HepG2 (cell line): ENCODE data around the gene SLC45A3. TPM values are rescaled to one million over a fixed set of nuclear protein-coding genes. Genes with fewer than 3 reads are reported as not detected.
A peak's percentile ranks its signal among the peaks of the same experiment; 100 is the strongest.

Experiments used
- ARID5B ChIP-seq: IDR thresholded peaks from 2 replicates; pipeline ENCODE4 v1.4.0; 2020; ENCODE audit warnings: mild to moderate bottlenecking, missing genetic modification reagents
- CEBPG ChIP-seq: IDR thresholded peaks from 2 replicates; pipeline ENCODE4 v1.6.1; 2016
- EED ChIP-seq: sonication (generic); formaldehyde crosslinking; IDR thresholded peaks from 2 replicates; pipeline ENCODE4 v1.5.0; 2020; ENCODE audit warnings: mild to moderate bottlenecking, missing genetic modification reagents
- FOXJ3 ChIP-seq: sonication (generic); formaldehyde crosslinking; IDR thresholded peaks from 2 replicates; pipeline ENCODE4 v1.4.0; 2020; ENCODE audit warnings: missing genetic modification reagents, mild to moderate bottlenecking, borderline replicate concordance
- GATAD2A ChIP-seq: IDR thresholded peaks from 2 replicates; pipeline ENCODE4 v1.6.1; 2016
- GLMP ChIP-seq: sonication (generic); formaldehyde crosslinking; IDR thresholded peaks from 2 replicates; pipeline ENCODE4 v1.9.0; 2021; ENCODE audit warnings: missing genetic modification reagents, mild to moderate bottlenecking, borderline replicate concordance
- HINFP ChIP-seq: sonication (generic); formaldehyde crosslinking; IDR thresholded peaks from 2 replicates; pipeline ENCODE4 v1.4.0; 2020; ENCODE audit warnings: low read depth, mild to moderate bottlenecking, missing genetic modification reagents
- HOXA7 ChIP-seq: sonication (generic); formaldehyde crosslinking; IDR thresholded peaks from 2 replicates; pipeline ENCODE4 v1.8.1; 2022; ENCODE audit warnings: mild to moderate bottlenecking, missing genetic modification reagents, moderate library complexity
- NFE2L1 ChIP-seq: sonication (generic); formaldehyde crosslinking; IDR thresholded peaks from 2 replicates; pipeline ENCODE4 v1.4.0; 2020; ENCODE audit warnings: missing genetic modification reagents, mild to moderate bottlenecking, borderline replicate concordance
- NFKBIZ ChIP-seq: IDR thresholded peaks from 2 replicates; pipeline ENCODE4 v1.6.1; 2018; ENCODE audit warnings: missing genetic modification reagents, missing compliant biosample characterization
- SP4 ChIP-seq: sonication (generic); formaldehyde crosslinking; IDR thresholded peaks from 2 replicates; pipeline ENCODE4 v1.8.1; 2023; ENCODE audit warnings: mild to moderate bottlenecking, missing genetic modification reagents
- TRAFD1 ChIP-seq: sonication (generic); formaldehyde crosslinking; IDR thresholded peaks from 2 replicates; pipeline ENCODE4 v1.5.1; 2020; ENCODE audit warnings: missing genetic modification reagents, mild to moderate bottlenecking, borderline replicate concordance
- ZKSCAN5 ChIP-seq: sonication (generic); formaldehyde crosslinking; IDR thresholded peaks from 2 replicates; pipeline ENCODE4 v1.5.1; 2020; ENCODE audit warnings: mild to moderate bottlenecking, missing genetic modification reagents
- ZNF224 ChIP-seq: sonication (generic); formaldehyde crosslinking; IDR thresholded peaks from 2 replicates; pipeline ENCODE4 v1.5.0; 2020; ENCODE audit warnings: mild to moderate bottlenecking, missing genetic modification reagents
- ZNF382 ChIP-seq: sonication (generic); formaldehyde crosslinking; IDR thresholded peaks from 2 replicates; pipeline ENCODE4 v1.5.0; 2020; ENCODE audit warnings: missing genetic modification reagents, mild to moderate bottlenecking, borderline replicate concordance
- ZNF513 ChIP-seq: sonication (generic); formaldehyde crosslinking; conservative IDR thresholded peaks from 2 replicates; pipeline ENCODE4 v1.5.0; 2020; ENCODE audit warnings: missing genetic modification reagents
- ZNF629 ChIP-seq: sonication (generic); formaldehyde crosslinking; conservative IDR thresholded peaks from 2 replicates; pipeline ENCODE4 v1.5.0; 2020; ENCODE audit warnings: missing genetic modification reagents
- ZNF740 ChIP-seq: sonication (generic); formaldehyde crosslinking; IDR thresholded peaks from 2 replicates; pipeline ENCODE4 v1.4.0; 2020; ENCODE audit warnings: missing genetic modification reagents
- polyA plus RNA-seq, 8 experiments: library from polyadenylated mRNA; depleted of rRNA in 3 of 8; stranded (reverse) in 7 of 8; unstranded in 1 of 8; fragments of >200 nt; fragmentation: Illumina TruSeq in 4 of 8; extraction: Trizol in 4 of 8; gene quantifications; 2 replicates each; pipeline versions ENCODE4 v1.2.1 to v1.2.3, GENCODE V29; 2011 to 2016; ENCODE audit warnings: low read depth in 4 of 8, missing spikeins in 1 of 8, mixed read lengths in 1 of 8; ENCODE audit not compliant: insufficient read depth in 1 of 8
- total RNA-seq, 5 experiments: library from RNA; depleted of rRNA; stranded (reverse); fragments of >200 nt; fragmentation: Illumina TruSeq; extraction: Trizol; gene quantifications; 2 replicates each; pipeline ENCODE4 v1.2.3, GENCODE V29; 2016; ENCODE audit warnings: low read depth in 1 of 5

SLC45A3 gene
- total and polyA plus RNA-seq, 2 of the 13 experiments (the other 11 are each of a cell fraction or from before 2014, with no cell fraction given): 3.4 to 4.1 TPM

- TF ChIP-seq ARID5B (CRISPR knock-in tag) (peak; percentile 57; the same call in 1 of the 2 replicates), FOXJ3 (CRISPR knock-in tag) (no peak), NFE2L1 (no peak), ZKSCAN5 (CRISPR knock-in tag) (no peak), HINFP (CRISPR knock-in tag) (0 out of 2 replicates have a peak, but pooled peaks have one; percentile 47), ZNF740 (CRISPR knock-in tag) (peak; percentile 76; the same call in 1 of the 2 replicates), HOXA7 (CRISPR knock-in tag) (no peak), SP4 (peak; percentile 89), TRAFD1 (CRISPR knock-in tag) (peak; percentile 88; the same call in 1 of the 2 replicates), ZNF224 (no peak), ZNF629 (CRISPR knock-in tag) (0 out of 2 replicates have a peak, but pooled peaks have one; percentile 29), CEBPG (CRISPR knock-in tag) (peak; percentile 43), NFKBIZ (no peak), ZNF382 (CRISPR knock-in tag) (no peak), GATAD2A (peak; percentile 70), ZNF513 (no peak), EED (CRISPR knock-in tag) (0 out of 2 replicates have a peak, but pooled peaks have one; percentile 27), GLMP (CRISPR knock-in tag) (no peak)
Observed at GRCh38 chr1:205631768-205632668, 48.3 kb downstream of the SLC45A3 start, which contains the start of gene ELK4 (continued).
